H1 (cell line): ENCODE results near the gene LGR4. TPM values are rescaled to one million over a fixed set of nuclear protein-coding genes. Genes with fewer than 3 reads are reported as not detected.

Experiments used
- CTCF ChIA-PET: fragments of 300-600 bp; sonication (Branson Sonifier 250); formaldehyde crosslinking; loops from one replicate; lab custom pipeline; 2021; ENCODE audit not compliant: partially characterized antibody; lab: Charles Lee
- POLR2A ChIA-PET: fragments of 300-600 bp; sonication (Branson Sonifier 250); formaldehyde crosslinking; loops from one replicate; lab custom pipeline; 2021; ENCODE audit warnings: inconsistent platforms; ENCODE audit not compliant: partially characterized antibody; lab: Charles Lee
- DNase-seq, 2 experiments: peaks; one replicate each; pipeline versions ENCODE4 v3.0.0 to v3.0.0-alpha.2; 2010 to 2022; ENCODE audit warnings: low spot score in 2 of 2, low read depth in 1 of 2, mixed read lengths in 1 of 2
- FAIRE-seq: peaks from 2 replicates; lab custom pipeline; 2011; peaks lifted over from hg19 to GRCh38; lab: Jason Lieb, UNC
- H2AFZ ChIP-seq: 2 replicates; pipeline ENCODE4 v1.8.1; 2012; ENCODE audit warnings: low read length, inconsistent platforms
- H2AK5ac ChIP-seq: 2 replicates; pipeline ENCODE4 v1.6.1; 2013; ENCODE audit warnings: low read depth, low read length
- H2BK120ac ChIP-seq: replicated peaks from 2 replicates; pipeline ENCODE3; 2013; ENCODE audit warnings: low read depth, low read length, inconsistent platforms
- H2BK12ac ChIP-seq: 2 replicates; pipeline ENCODE4 v1.6.1; 2013; ENCODE audit warnings: low read depth, low read length
- H2BK15ac ChIP-seq: 2 replicates; pipeline ENCODE4 v1.6.1; 2013; ENCODE audit warnings: low read length
- H2BK20ac ChIP-seq: 2 replicates; pipeline ENCODE4 v1.6.1; 2013; ENCODE audit warnings: low read length
- H2BK5ac ChIP-seq: 2 replicates; pipeline ENCODE4 v1.6.1; 2013; ENCODE audit warnings: low read depth, low read length
- H3K14ac ChIP-seq: 2 replicates; pipeline ENCODE4 v1.6.1; 2013; ENCODE audit warnings: inconsistent platforms; ENCODE audit not compliant: insufficient read length
- H3K18ac ChIP-seq: 2 replicates; pipeline ENCODE4 v1.6.1; 2013; ENCODE audit warnings: low read length; ENCODE audit errors: extremely low read depth
- H3K23ac ChIP-seq: 2 replicates; pipeline ENCODE4 v1.6.1; 2013; ENCODE audit warnings: inconsistent platforms; ENCODE audit not compliant: insufficient read length
- H3K23me2 ChIP-seq: 2 replicates; pipeline ENCODE4 v1.6.1; 2013; ENCODE audit warnings: low read depth, low read length
- H3K27ac ChIP-seq: 2 replicates; pipeline ENCODE4 v1.6.1; 2011; ENCODE audit warnings: low read depth, low read length, inconsistent platforms
- H3K27me3 ChIP-seq, 4 experiments: replicated peaks in 1 of 4; 1 replicate in 1 of 4; 2 replicates in 3 of 4; pipeline versions ENCODE4 v1.6.1 to v1.8.1; 2011 to 2013; ENCODE audit warnings: low read length in 3 of 4, mild to moderate bottlenecking in 3 of 4, inconsistent platforms in 2 of 4, mixed read lengths in 2 of 4, moderate library complexity in 1 of 4; ENCODE audit not compliant: control insufficient read depth in 3 of 4, insufficient read depth in 3 of 4; ENCODE audit errors: extremely low read depth in 1 of 4
- H3K36me3 ChIP-seq, 4 experiments: 2 replicates each; pipeline versions ENCODE4 v1.6.1 to v1.8.1; 2011 to 2013; ENCODE audit warnings: mild to moderate bottlenecking in 4 of 4, low read length in 3 of 4, moderate library complexity in 2 of 4, control low read depth in 1 of 4, inconsistent platforms in 1 of 4; ENCODE audit not compliant: insufficient read depth in 4 of 4, control insufficient read depth in 2 of 4
- H3K4ac ChIP-seq: replicated peaks from 2 replicates; pipeline ENCODE3; 2013; ENCODE audit warnings: low read length, low read depth, mixed read lengths, inconsistent platforms; ENCODE audit not compliant: insufficient read length
- H3K4me1 ChIP-seq, 4 experiments: replicated peaks in 1 of 4; 1 replicate in 1 of 4; 2 replicates in 3 of 4; pipeline versions ENCODE4 v1.6.1 to v1.8.1; 2011 to 2013; ENCODE audit warnings: low read length in 3 of 4, inconsistent platforms in 2 of 4, mixed read lengths in 1 of 4; ENCODE audit not compliant: insufficient read depth in 4 of 4, control insufficient read depth in 3 of 4
- H3K4me2 ChIP-seq, 2 experiments: 2 replicates each; pipeline versions ENCODE4 v1.6.1 to v1.8.1; 2011 to 2013; ENCODE audit warnings: low read depth in 2 of 2, low read length in 2 of 2, control low read depth in 1 of 2, inconsistent platforms in 1 of 2, mild to moderate bottlenecking in 1 of 2; ENCODE audit not compliant: insufficient read depth in 1 of 2
- H3K4me3 ChIP-seq, 4 experiments: fragments of 200-600, 300-600 bp in 1 of 4; sonication (generic), shearing (Covaris generic), sonication (Bioruptor Twin) in 1 of 4; 2 replicates each; pipeline versions ENCODE4 v1.5.1 to v1.8.1; 2011 to 2016; ENCODE audit warnings: low read length in 4 of 4, low read depth in 3 of 4, control low read depth in 2 of 4, inconsistent platforms in 2 of 4, mild to moderate bottlenecking in 2 of 4, mixed read lengths in 1 of 4, moderate library complexity in 1 of 4; ENCODE audit not compliant: insufficient read depth in 2 of 4; ENCODE audit errors: extremely low read depth in 1 of 4
- H3K56ac ChIP-seq: replicated peaks from 2 replicates; pipeline ENCODE3; 2013; ENCODE audit warnings: low read depth, mild to moderate bottlenecking, mixed read lengths, low read length, inconsistent platforms; ENCODE audit not compliant: insufficient read length
- H3K79me1 ChIP-seq: 2 replicates; pipeline ENCODE4 v1.6.1; 2013; ENCODE audit warnings: low read depth, low read length, control low read depth
- H3K79me2 ChIP-seq, 2 experiments: 2 replicates each; pipeline versions ENCODE4 v1.6.1 to v1.8.1; 2012 to 2013; ENCODE audit warnings: low read length in 2 of 2, mild to moderate bottlenecking in 2 of 2, inconsistent platforms in 1 of 2; ENCODE audit not compliant: insufficient read depth in 2 of 2, control insufficient read depth in 1 of 2
- H3K9ac ChIP-seq, 4 experiments: replicated peaks in 1 of 4; 1 replicate in 1 of 4; 2 replicates in 3 of 4; pipeline versions ENCODE4 v1.6.1 to v1.8.1; 2011 to 2013; ENCODE audit warnings: low read depth in 3 of 4, low read length in 3 of 4, control low read depth in 2 of 4, mild to moderate bottlenecking in 2 of 4, moderate library complexity in 2 of 4, inconsistent platforms in 1 of 4; ENCODE audit errors: extremely low read depth in 1 of 4
- H3K9me3 ChIP-seq, 2 experiments: 2 replicates each; pipeline versions ENCODE4 v1.6.1 to v1.8.1; 2012 to 2013; ENCODE audit warnings: mild to moderate bottlenecking in 2 of 2, moderate library complexity in 2 of 2, control low read depth in 1 of 2, inconsistent platforms in 1 of 2, low read depth in 1 of 2, low read length in 1 of 2, mixed read lengths in 1 of 2; ENCODE audit not compliant: insufficient read depth in 2 of 2
- H4K20me1 ChIP-seq, 2 experiments: replicated peaks in 1 of 2; 2 replicates each; pipeline versions ENCODE3 to v1.8.1; 2011 to 2013; ENCODE audit warnings: inconsistent platforms in 2 of 2, low read length in 2 of 2, mild to moderate bottlenecking in 1 of 2; ENCODE audit not compliant: insufficient read depth in 2 of 2, control insufficient read depth in 1 of 2
- H4K5ac ChIP-seq: 2 replicates; pipeline ENCODE4 v1.6.1; 2013; ENCODE audit warnings: low read length, low read depth, mixed read lengths, inconsistent platforms; ENCODE audit not compliant: insufficient read length
- H4K8ac ChIP-seq: 2 replicates; pipeline ENCODE4 v1.8.0; 2013; ENCODE audit warnings: mild to moderate bottlenecking, moderate library complexity, low read length, inconsistent platforms; ENCODE audit not compliant: insufficient read depth; ENCODE audit errors: extremely low read depth
- H4K91ac ChIP-seq: replicated peaks from 2 replicates; pipeline ENCODE3; 2013; ENCODE audit warnings: low read length, mixed read lengths, inconsistent platforms; ENCODE audit not compliant: insufficient read length
- JUN ChIP-seq: IDR thresholded peaks from 2 replicates; pipeline ENCODE4 v1.6.1; 2011; ENCODE audit warnings: low read depth, mild to moderate bottlenecking, improper control_type of control experiment, low read length
- KDM4A ChIP-seq: IDR thresholded peaks from one replicate; pipeline ENCODE4 v1.7.1; 2012; ENCODE audit warnings: low read depth, mild to moderate bottlenecking, moderate library complexity, low read length, inconsistent platforms; ENCODE audit not compliant: severe bottlenecking
- RAD21 ChIP-seq, 2 experiments: IDR thresholded peaks in 1 of 2; conservative IDR thresholded peaks in 1 of 2; 2 replicates each; pipeline ENCODE4 v1.6.1; 2011; ENCODE audit warnings: low read depth in 2 of 2, low read length in 2 of 2, improper control_type of control experiment in 1 of 2, inconsistent platforms in 1 of 2, mild to moderate bottlenecking in 1 of 2, moderate library complexity in 1 of 2
- YY1 ChIP-seq: IDR thresholded peaks from 2 replicates; pipeline ENCODE4 v1.6.1; 2011; ENCODE audit warnings: low read depth, mild to moderate bottlenecking, low read length
- WGBS, 2 experiments: shearing (Covaris generic) in 1 of 2; methylation state at CpG; one replicate each; pipeline versions ENCODE4 v1.1.6 to v1.1.7; 2013 to 2015; ENCODE audit warnings: low lambda C conversion rate in 2 of 2, mixed read lengths in 2 of 2, inconsistent platforms in 1 of 2, low coverage in 1 of 2, missing lambda C conversion rate in 1 of 2; ENCODE audit not compliant: insufficient replicate concordance in 2 of 2, insufficient coverage in 1 of 2, insufficient read length in 1 of 2; ENCODE audit errors: extremely low coverage in 1 of 2, missing lambda C conversion rate in 1 of 2; 5-methylcytosine and 5-hydroxymethylcytosine counted together
- polyA plus RNA-seq, 7 experiments: library from polyadenylated mRNA; depleted of rRNA in 3 of 7; stranded (reverse) in 5 of 7; unstranded in 2 of 7; fragments of >200 nt in 5 of 7; fragments of 200-250 nt in 2 of 7; gene quantifications; 1 replicate in 5 of 7; 2 replicates in 1 of 7; 4 replicates in 1 of 7; pipeline versions ENCODE4 v1.2.1 to v1.2.3, GENCODE V29; 2011 to 2013; ENCODE audit warnings: missing spikeins in 2 of 7, mixed read lengths in 2 of 7
- total RNA-seq: library from RNA; stranded (reverse); fragmentation: NEBNext Ultra II Directional; extraction: Animal tissue kit (Norgen Biotek cat#: 25700); gene quantifications from 2 replicates; pipeline ENCODE4 v1.2.1, GENCODE V29; 2021

LGR4 gene
- total and polyA plus RNA-seq, 2 of the 8 experiments (the other 6 are each of a cell fraction or from before 2014, with no cell fraction given): 26.6 to 61.7 TPM

DNA sequence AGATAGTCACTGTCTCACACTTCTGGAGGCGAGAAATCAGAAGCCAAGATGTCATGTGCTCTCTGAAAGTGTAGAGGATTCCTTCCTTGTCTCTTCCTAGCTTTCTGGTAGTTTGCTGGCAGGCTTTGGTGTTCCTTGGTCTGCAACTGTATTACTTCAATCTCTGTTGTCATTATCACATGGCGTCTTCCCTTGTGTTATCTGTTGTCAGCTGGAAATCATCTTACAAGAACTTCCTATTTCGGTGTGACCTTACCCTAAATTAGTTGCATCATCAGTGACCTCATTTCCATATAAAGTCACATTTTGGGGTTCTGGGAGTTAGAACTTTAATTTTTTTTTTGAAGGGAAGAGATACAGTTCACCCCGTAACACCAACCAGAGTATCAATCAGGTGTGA, 37.3 kb upstream of the LGR4 start:
- CTCF ChIA-PET: interaction anchor here (0.8 to 1.5 kb wide), 2 partner anchors 15 to 1833 kb away, joined by 3 to 6 read pairs; no protein-coding TSS in a partner anchor

More for the DNA sequence above, 37.3 kb upstream of the LGR4 start:
- H3K79me1 ChIP-seq: peaks cover 10% of the 10 kb centered on the region; the same call in 1 of the 2 replicates
- no peak overlapping the region for H3K4me3 ChIP-seq
- no peak overlapping the region for H3K27ac ChIP-seq
- H2AK5ac ChIP-seq: no peak overlapping the region
- no peak overlapping the region for H4K8ac ChIP-seq
- TF ChIP-seq RAD21 (IDR thresholded peaks at IDR 0.05 in 1 of 2, conservative IDR thresholded peaks at IDR 0.05 in 1 of 2; ENCODE audit: low read depth in 2 of 2, low read length in 2 of 2): no peak
- TF ChIP-seq YY1: no peak
- TF ChIP-seq KDM4A: no peak
- TF ChIP-seq JUN: no peak
- H3K23me2 ChIP-seq: peaks cover 10% of the 10 kb centered on the region
- no peak overlapping the region for H4K5ac ChIP-seq
- H2BK5ac ChIP-seq: no peak overlapping the region
- H2BK120ac ChIP-seq: no peak overlapping the region
- DNase-seq: no peak
- H2BK15ac ChIP-seq: no peak overlapping the region
- no peak overlapping the region for H2AFZ ChIP-seq
- H3K36me3 ChIP-seq: no peaks in the 10 kb centered on the region
- no peak overlapping the region for H2BK20ac ChIP-seq
- H3K4ac ChIP-seq: no peak overlapping the region
- no peak overlapping the region for H2BK12ac ChIP-seq
- H3K4me1 ChIP-seq: peaks cover 2 to 5% (median 3%) of the 10 kb centered on the region in 4 experiments; a peak in 5 of 7 replicates
- POLR2A ChIA-PET: interaction anchor here (1.0 to 1.9 kb wide), 2 partner anchors 10 to 108 kb away, joined by 4 to 5 read pairs; no protein-coding TSS in a partner anchor
- H3K9ac ChIP-seq: no peak overlapping the region; a peak in 1 of 7 replicates
- peaks cover 0 to 7% of the 10 kb centered on the region in 2 experiments for H4K20me1 ChIP-seq
- H3K14ac ChIP-seq: no peak overlapping the region
- H3K27me3 ChIP-seq: no peaks in the 10 kb centered on the region
- H3K56ac ChIP-seq: no peak overlapping the region
- 91% methylated on average over 4 of the region's 4 CpGs; no CpG with 5 or more reads in 1 of the 2 experiments for WGBS, 2 experiments
- H3K23ac ChIP-seq: no peak overlapping the region
- no peak overlapping the region for H4K91ac ChIP-seq
- H3K9me3 ChIP-seq: no peaks in the 10 kb centered on the region
- no peak for FAIRE-seq
- H3K4me2 ChIP-seq: no peak overlapping the region
- peaks cover 3 to 16% of the 10 kb centered on the region in 2 experiments for H3K79me2 ChIP-seq
- no peak overlapping the region for H3K18ac ChIP-seq
